SK-N-MC (cell line): ENCODE results near the gene MAFG.

Source experiments
- EZH2 ChIP-seq: fragments of 200-600 bp; sonication (generic); IDR thresholded peaks from one replicate; pipeline ENCODE4 v1.6.1; 2017; ENCODE audit warnings: antibody characterized with exemption
- FOXP2 ChIP-seq: optimal IDR thresholded peaks from 2 replicates; pipeline ENCODE3; 2011; ENCODE audit warnings: mild to moderate bottlenecking, moderate library complexity; ENCODE audit not compliant: insufficient read depth; ENCODE audit errors: extremely low read length, control extremely low read depth
- POLR2AphosphoS5 ChIP-seq: IDR thresholded peaks from 2 replicates; pipeline ENCODE4 v1.6.1; 2012; ENCODE audit warnings: mild to moderate bottlenecking, low read depth, low read length, borderline replicate concordance

GRCh38 chr17:81955058-81955681 lies 27.6 kb upstream of the MAFG start:
- TF ChIP-seq POLR2AphosphoS5 (no peak), EZH2 (no peak), FOXP2 (no peak)
